K562 (cell line): ENCODE results near the gene SLC4A1.

ENCODE experiments used
- HNRNPK ChIP-seq: fragments of 200-400 bp; formaldehyde crosslinking; IDR thresholded peaks from one replicate; pipeline ENCODE4 v1.6.1; 2018; ENCODE audit warnings: mild to moderate bottlenecking, low read depth, low read length; ENCODE audit not compliant: poor library complexity, severe bottlenecking
- JUND ChIP-seq, 2 experiments: IDR thresholded peaks; 2 replicates in 1 of 2; 3 replicates in 1 of 2; pipeline ENCODE4 v1.6.1; 2011; ENCODE audit warnings: borderline replicate concordance in 2 of 2, low read depth in 2 of 2, low read length in 2 of 2, improper control_type of control experiment in 1 of 2, missing biosample characterization in 1 of 2, missing genetic modification characterization in 1 of 2, missing genetic modification reagents in 1 of 2
- POLR2A ChIP-seq: fragments of 450-650 bp; conservative IDR thresholded peaks from 2 replicates; pipeline ENCODE4 v1.6.1; 2016
- TEAD4 ChIP-seq, 2 experiments: sonication (generic) in 1 of 2; formaldehyde crosslinking in 1 of 2; IDR thresholded peaks; 2 replicates each; pipeline versions ENCODE4 v1.6.1 to v1.8.0; 2012 to 2022; ENCODE audit warnings: borderline replicate concordance in 1 of 2, inconsistent platforms in 1 of 2, low read length in 1 of 2, mild to moderate bottlenecking in 1 of 2, missing genetic modification reagents in 1 of 2
- ZNF77 ChIP-seq: fragments of 250-450 bp; sonication (Bioruptor Pico); IDR thresholded peaks from 2 replicates; pipeline ENCODE4 v1.5.0; 2020
- TF ChIP-seq, protein P1 (sequence below), 3 experiments: IDR thresholded peaks in 2 of 3; conservative IDR thresholded peaks in 1 of 3; 2 replicates each; pipeline ENCODE4 v1.5.1; 2011 to 2012; ENCODE audit warnings: low read length in 3 of 3, mild to moderate bottlenecking in 3 of 3, control low read depth in 2 of 3, improper control_type of control experiment in 1 of 3, inconsistent platforms in 1 of 3, low read depth in 1 of 3, mixed read lengths in 1 of 3, moderate library complexity in 1 of 3; ENCODE audit not compliant: insufficient read depth in 2 of 3

DNA sequence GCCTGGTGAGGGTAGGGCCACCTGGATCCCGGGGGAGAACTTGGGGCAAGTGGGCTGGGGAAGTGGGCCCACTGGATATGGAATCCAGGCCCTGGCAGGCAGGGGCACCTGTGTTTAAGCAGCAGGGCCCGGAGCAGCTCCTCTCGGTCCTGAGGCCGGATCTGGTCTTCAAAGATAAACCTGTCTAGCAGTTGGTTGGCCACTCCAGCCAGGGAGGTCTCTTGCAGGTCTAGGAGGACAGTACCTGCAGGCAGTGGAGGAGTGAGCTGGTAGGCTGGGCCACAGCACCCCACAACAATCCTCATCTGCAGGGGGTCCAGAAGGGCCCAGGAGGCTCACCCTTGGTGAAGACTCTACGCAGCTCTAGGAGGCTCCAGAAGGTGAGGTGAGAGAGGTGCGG is 7.6 kb downstream of the SLC4A1 start:
- no peak for TF ChIP-seq ZNF77
- TF ChIP-seq, protein P1, sequence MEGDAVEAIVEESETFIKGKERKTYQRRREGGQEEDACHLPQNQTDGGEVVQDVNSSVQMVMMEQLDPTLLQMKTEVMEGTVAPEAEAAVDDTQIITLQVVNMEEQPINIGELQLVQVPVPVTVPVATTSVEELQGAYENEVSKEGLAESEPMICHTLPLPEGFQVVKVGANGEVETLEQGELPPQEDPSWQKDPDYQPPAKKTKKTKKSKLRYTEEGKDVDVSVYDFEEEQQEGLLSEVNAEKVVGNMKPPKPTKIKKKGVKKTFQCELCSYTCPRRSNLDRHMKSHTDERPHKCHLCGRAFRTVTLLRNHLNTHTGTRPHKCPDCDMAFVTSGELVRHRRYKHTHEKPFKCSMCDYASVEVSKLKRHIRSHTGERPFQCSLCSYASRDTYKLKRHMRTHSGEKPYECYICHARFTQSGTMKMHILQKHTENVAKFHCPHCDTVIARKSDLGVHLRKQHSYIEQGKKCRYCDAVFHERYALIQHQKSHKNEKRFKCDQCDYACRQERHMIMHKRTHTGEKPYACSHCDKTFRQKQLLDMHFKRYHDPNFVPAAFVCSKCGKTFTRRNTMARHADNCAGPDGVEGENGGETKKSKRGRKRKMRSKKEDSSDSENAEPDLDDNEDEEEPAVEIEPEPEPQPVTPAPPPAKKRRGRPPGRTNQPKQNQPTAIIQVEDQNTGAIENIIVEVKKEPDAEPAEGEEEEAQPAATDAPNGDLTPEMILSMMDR (IDR thresholded peaks at IDR 0.05 in 2 of 3, conservative IDR thresholded peaks at IDR 0.05 in 1 of 3; ENCODE audit: insufficient read depth in 2 of 3, low read depth in 1 of 3, low read length in 3 of 3), result no peak
- no peak for TF ChIP-seq POLR2A
- no peak for TF ChIP-seq JUND (IDR thresholded peaks at IDR 0.05; ENCODE audit: borderline replicate concordance, low read depth, low read length)
- TF ChIP-seq JUND (tag; IDR thresholded peaks at IDR 0.05; ENCODE audit: borderline replicate concordance, low read depth, low read length), result no peak
- TF ChIP-seq TEAD4 (IDR thresholded peaks at IDR 0.05; ENCODE audit: low read length), result no peak
- TF ChIP-seq TEAD4 (CRISPR knock-in tag; IDR thresholded peaks at IDR 0.05; ENCODE audit: borderline replicate concordance), result no peak
- TF ChIP-seq HNRNPK, result no peak
